Muscle of back (tissue), 11 donors: Measurements from ENCODE around the gene KDELR1. TPM values are rescaled to one million over a fixed set of nuclear protein-coding genes. Genes with fewer than 3 reads are reported as not detected.

Source experiments
- DNase-seq, 3 donors: peaks; one replicate each; pipeline versions ENCODE4 v3.0.0 to v3.0.0-alpha.2; 2013
- polyA plus RNA-seq, 10 donors: library from polyadenylated mRNA; unstranded; fragments of 120-200 nt; gene quantifications; one replicate each; pipeline ENCODE4 v1.2.1, GENCODE V29; 2013; ENCODE audit not compliant: insufficient read length in 10 of 10

KDELR1 gene
- polyA plus RNA-seq, 10 donors: 99.5 to 140 (median 124) TPM

- no peak for DNase-seq
These were observed 45.2 kb downstream of the KDELR1 start for GRCh38 chr19:48346191-48346590.

DNA sequence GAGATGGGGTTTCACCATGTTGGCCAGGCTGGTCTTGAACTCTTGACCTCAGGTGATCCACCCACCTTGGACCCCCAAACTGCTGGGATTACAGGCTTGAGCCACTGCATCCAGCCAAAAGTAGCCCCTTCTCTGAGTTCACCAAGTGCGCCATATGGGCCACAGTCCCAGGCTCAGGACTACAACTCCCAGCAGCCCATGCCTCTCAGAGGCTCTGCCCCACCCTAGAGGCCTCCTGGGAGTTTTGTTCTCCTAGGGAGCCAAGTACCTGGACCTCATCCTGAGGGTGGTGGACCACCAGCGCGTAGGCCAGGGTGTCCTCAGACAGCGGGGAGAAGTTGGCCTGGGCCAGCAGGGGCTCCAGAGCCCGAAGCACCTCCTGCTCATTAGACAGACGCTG, 46.5 kb downstream of the KDELR1 start:
- no peak for DNase-seq

DNA sequence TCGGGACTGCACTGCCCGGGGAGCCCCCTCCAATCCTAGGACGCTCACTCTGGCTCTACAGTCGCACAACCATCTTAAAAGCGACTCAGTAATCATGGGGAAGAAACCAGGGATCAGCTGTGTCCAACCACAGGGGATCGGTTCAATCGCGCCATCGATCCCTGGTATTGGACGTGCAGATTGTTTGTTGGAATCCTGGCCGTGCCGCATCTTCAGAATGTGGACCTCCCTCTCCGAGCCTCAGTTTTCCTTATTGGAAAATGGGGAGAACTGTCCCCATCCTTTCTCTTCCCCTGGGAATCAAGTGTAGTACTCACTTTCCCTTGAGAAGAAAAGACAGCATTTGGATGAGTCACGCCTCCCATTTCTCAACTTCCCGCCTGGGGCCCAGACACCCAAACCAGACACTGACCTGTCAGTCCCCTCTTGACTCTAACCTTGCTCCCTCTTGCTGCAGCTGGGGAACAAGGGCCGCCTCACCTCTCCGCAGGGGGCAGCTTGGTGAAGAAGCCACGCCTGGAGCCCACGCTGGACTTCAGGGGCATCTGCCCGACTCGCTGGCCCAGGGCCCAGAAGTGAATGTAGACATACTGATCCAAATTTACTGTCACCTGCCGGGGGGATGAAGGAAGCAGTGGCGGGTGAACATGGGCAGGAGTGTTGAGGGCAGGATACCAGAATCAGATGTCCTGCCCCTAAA, 48.4 kb downstream of the KDELR1 start:
- no peak for DNase-seq

- DNase-seq: no peak
These were observed 49.0 kb downstream of the KDELR1 start for GRCh38 chr19:48342414-48342738.

DNA sequence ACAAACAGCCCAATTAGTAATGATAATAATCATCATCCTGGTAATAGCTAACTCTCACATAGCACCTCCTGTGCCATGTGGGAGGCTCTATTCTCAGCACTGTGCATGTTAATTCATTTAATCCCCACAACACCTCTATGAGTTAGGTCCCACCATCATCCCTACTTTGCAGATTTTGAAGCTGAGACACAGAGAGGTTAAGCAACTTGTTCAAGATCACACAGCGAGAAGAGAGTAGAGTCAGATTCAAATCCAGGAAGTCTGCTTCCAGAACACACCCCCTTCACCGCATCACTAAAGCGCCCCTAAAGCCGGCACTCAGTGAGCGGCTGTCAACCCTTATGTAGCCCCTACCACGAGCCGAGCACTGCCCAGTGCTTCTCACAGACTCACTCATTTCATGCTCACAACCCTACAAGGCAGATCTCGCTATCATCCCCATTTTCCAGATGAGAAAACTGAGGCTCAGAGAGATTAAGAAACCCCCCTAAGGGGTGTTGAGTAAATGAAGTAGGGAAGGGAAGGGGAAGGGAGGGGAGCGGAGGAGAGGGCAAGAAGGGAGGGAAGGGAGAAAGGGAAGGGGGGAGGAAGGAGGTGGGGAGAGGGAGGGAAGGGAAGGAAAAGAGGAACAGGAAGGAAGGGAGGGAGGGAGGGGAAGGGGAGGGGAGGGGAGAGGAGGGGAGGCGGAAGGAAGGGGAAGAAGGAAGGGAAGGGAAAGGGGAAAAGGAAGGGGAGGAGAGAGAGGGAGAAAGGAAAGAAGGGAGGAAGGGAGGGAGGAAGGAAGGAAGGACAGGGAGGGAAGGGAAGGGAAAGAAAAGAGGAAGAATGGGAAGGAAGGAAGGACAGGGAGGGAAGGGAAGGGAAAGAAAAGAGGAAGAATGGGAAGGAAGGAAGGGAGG, 49.6 kb downstream of the KDELR1 start:
- DNase-seq: no peak

DNA sequence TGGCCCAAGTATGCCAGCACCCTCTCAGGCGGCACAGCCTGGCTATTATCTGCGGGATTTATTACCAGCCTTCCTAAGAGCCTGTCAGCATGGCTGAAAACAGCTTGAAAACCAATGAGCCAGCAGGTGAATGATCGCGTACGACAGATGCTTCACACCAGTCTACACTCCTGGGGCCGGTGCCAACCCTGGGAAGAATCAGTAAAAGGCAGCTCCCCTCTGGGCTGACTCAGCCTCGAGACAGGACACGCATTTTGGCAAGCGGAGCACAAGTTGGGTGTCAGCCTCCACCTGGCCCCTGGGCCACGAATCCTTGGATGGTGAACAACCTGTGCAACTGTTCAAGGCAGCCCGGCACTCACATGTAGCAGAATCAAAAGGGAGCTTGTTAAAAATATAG, 50.4 kb downstream of the KDELR1 start:
- DNase-seq: no peak

DNA sequence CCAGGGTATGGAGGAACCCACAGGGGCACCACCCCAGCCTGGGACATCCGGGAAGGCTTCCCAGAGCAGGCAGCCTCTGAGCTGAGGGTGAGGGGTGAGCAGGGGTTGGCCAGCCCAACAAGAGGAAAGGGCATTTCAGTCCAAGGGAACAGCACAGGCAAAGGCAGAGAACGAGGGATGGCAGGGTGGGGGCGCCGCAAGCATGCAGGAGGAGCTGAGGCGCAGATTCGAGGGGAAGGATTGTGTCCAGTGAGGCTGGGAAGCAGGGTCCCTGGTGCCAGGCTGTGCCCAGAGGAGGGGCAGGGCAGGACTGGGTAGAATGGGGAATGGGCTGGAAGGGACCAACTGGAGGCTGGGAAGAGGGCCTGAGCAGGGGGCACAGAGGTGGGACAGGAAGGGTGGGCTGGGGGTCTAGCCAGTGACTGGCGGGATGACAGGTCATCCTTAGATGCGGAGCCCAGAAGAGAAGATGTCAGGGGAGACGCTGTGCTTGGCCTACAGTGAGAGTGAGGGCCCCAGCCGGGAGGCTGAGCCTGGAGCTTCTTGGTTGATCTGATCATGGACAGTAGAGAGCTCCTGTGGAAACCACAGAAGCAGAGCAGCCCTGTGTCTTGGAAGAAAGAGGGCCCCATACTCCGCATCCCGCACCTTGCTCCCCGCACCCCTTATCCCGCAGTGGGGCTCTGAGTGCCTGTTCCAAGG, 52.4 kb downstream of the KDELR1 start:
- DNase-seq: no peak

DNA sequence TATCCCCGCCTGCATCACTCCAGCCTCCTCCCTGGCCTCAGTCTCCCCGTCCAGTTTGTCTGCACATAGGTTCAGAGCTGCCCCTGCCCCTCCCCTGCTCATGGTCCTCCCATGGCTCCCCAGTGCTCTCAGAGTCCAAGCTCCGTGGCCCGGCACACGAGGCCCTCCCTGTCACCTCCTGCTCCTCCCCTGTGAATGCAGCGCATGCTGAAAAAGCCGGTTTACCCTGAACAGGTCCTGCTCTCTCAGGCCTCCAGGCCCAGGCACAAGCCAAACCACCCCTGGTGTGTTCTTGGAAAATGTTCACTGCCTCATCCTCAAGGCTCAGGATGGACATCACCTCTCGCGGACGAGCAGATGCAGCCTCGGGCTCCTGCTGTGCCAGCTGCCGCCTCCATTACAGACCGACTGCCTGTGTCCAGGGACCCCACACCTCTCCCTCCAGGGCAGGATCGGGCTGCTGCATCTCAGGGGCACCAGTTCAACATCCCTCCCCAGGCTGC, 53.0 kb downstream of the KDELR1 start:
- DNase-seq: no peak

- peak; percentile 88 to 95 (median 92) for DNase-seq
These were observed 57.6 kb downstream of the KDELR1 start for GRCh38 chr19:48333467-48334384.

DNA sequence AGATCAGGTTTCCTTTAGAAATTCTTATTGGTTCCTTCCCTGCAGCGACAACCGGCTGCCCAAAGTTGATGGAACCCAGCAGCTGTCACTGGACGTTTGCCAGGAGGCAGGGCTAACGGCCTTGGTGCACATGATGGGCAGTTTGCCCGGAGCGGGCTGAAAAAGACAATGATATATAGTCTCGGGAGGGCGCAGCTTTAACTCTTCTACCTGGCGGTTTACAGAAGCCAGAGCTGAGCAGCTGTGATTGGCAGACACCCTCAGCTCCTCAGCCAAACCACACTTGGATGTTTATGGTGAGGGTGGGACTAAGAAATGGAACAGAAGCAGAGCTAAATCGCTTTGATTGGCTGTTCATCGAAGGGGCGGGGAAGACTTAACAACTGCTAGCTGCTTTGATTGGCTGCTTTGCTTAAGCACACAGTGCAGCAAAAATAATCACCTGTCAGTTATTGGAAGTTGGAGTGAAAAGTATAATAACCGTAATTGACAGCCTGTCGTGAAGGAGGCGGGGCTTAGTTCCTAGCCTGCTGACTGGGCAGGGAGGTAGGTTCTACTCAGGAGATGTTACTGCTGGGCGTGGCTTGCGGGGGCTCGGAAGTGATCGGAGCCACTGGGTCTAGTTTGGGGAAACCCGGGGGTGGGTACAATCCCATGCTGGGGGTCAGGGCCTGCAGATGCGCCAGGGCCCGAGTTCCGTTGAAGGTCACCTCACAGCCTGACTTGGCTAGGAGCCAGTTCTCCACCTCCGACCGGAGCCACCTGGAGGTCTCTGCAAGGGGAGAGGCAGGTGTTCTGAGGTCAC, 58.5 kb downstream of the KDELR1 start:
- DNase-seq: peak; percentile 94 to 97 (median 96)

Other genes starting within 250 kb of the KDELR1 start
- 10 to 100 TPM; 19.7 to 38.1 (median 24.5) TPM for gene LIG1, start 221.2 kb downstream of the KDELR1 start, polyA plus RNA-seq
- gene ZSWIM9, start 220.9 kb downstream of the KDELR1 start, polyA plus RNA-seq: 1 to 10 TPM; 3.8 to 8.1 (median 5.2) TPM
- gene CARD8, start 135.6 kb downstream of the KDELR1 start, polyA plus RNA-seq: 10 to 100 TPM; 29.1 to 62.3 (median 39.7) TPM
- gene ZNF114, start 121.5 kb downstream of the KDELR1 start, polyA plus RNA-seq: 1 to 10 TPM; 2.0 to 4.7 (median 2.5) TPM
- 100 to 1,000 TPM; 123 to 174 (median 150) TPM for gene EMP3, start 66.0 kb downstream of the KDELR1 start, polyA plus RNA-seq
- gene TMEM143, start 27.6 kb downstream of the KDELR1 start, polyA plus RNA-seq: 10 to 100 TPM in 9 of 10 donors, 1 to 10 TPM in 1; 8.3 to 18.0 (median 14.3) TPM
- gene SYNGR4, start 27.2 kb downstream of the KDELR1 start, polyA plus RNA-seq: under 1 TPM in 2 of 10 donors, not detected in 8; 0.33 to 0.34 TPM
- gene GRIN2D, start 2.1 kb upstream of the KDELR1 start, polyA plus RNA-seq: 1 to 10 TPM in 8 of 10 donors, under 1 TPM in 2; 0.83 to 2.5 (median 1.3) TPM
- 10 to 100 TPM; 14.9 to 27.8 (median 22.3) TPM for gene GRWD1, start 54.4 kb upstream of the KDELR1 start, polyA plus RNA-seq
- gene KCNJ14, start 64.0 kb upstream of the KDELR1 start, polyA plus RNA-seq: 1 to 10 TPM in 2 of 10 donors, under 1 TPM in 8; 0.59 to 1.1 (median 0.72) TPM
- 10 to 100 TPM; 34.8 to 52.0 (median 40.0) TPM for gene CYTH2, start 77.8 kb upstream of the KDELR1 start, polyA plus RNA-seq
- gene LMTK3, start 120.3 kb upstream of the KDELR1 start, polyA plus RNA-seq: under 1 TPM in 7 of 10 donors, not detected in 3; 0.04 to 0.70 (median 0.28) TPM
- 1 to 10 TPM in 2 of 10 donors, under 1 TPM in 4, not detected in 4; 0.21 to 3.5 (median 0.40) TPM for gene SULT2B1, start 160.6 kb upstream of the KDELR1 start, polyA plus RNA-seq
- gene SPACA4, start 215.2 kb upstream of the KDELR1 start, polyA plus RNA-seq: not detected
- gene FAM83E, start 223.5 kb upstream of the KDELR1 start, polyA plus RNA-seq: 1 to 10 TPM in 1 of 10 donors, under 1 TPM in 4, not detected in 5; 0.16 to 1.8 (median 0.24) TPM
- 1,000 to 10,000 TPM; 1,102 to 2,024 (median 1,616) TPM for gene RPL18, start 227.6 kb upstream of the KDELR1 start, polyA plus RNA-seq
- gene SPHK2, start 228.0 kb upstream of the KDELR1 start, polyA plus RNA-seq: 1 to 10 TPM; 5.3 to 8.5 (median 7.4) TPM
- gene DBP, start 245.8 kb upstream of the KDELR1 start, polyA plus RNA-seq: 1 to 10 TPM; 3.9 to 9.7 (median 6.0) TPM